ENCODE measurements around the gene MINDY1.

- TF ChIP-seq EP300 (IDR thresholded peaks at IDR 0.05) (no peak), CTCF (IDR thresholded peaks at IDR 0.05) (no peak)
These were observed 32.8 kb upstream of the MINDY1 start for GRCh38 chr1:151039521-151039920.

Measured in tibial nerve (tissue), 4 donors.